HG02943 (cell line): Measurements from ENCODE around the gene MAST3.
"Not testable (repeated sequence)": the region's sequence is repeated elsewhere in the genome, so short reads cannot be mapped to it uniquely, and the experiment has no call there.

Experiments
- ATAC-seq: cut with Tn5 transposase; IDR thresholded peaks from one replicate; pipeline ENCODE4 v1.9.1; 2021; ENCODE audit warnings: mild to moderate bottlenecking, low read depth, moderate library complexity; ENCODE audit not compliant: unreplicated experiment

Gene MAST3

DNA sequence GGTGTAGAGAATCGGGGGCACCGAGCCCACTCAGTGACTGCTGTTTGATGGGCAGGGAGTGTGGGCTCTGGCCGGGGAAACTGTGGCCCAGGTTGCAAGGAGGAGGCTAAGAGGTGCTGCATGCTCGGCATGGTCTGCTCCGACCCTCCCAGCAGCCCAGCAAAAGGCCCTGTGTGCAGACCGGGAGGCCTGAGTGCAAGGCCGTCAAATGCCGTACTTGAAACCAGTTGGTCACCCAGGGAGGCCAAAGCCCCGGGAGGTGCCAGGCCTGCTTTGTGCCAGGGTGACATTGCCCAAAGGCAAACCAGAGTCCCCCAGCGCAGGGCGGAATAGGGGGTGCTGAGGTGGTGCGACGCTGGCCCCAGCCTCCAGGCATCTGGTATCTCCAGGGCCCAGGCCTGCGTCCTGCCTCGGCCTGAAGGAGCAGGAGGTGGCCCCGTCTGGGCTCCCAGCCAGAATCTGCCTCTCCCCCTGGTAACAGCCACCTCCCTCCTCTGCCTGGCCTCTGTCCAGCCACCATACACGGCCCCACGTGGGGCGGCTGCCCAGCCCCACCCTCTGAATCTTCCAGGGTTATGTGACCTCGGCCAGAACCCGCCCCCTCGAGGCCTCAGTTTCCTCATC, 59.4 kb downstream of the MAST3 start:
- ATAC-seq = no peak

DNA sequence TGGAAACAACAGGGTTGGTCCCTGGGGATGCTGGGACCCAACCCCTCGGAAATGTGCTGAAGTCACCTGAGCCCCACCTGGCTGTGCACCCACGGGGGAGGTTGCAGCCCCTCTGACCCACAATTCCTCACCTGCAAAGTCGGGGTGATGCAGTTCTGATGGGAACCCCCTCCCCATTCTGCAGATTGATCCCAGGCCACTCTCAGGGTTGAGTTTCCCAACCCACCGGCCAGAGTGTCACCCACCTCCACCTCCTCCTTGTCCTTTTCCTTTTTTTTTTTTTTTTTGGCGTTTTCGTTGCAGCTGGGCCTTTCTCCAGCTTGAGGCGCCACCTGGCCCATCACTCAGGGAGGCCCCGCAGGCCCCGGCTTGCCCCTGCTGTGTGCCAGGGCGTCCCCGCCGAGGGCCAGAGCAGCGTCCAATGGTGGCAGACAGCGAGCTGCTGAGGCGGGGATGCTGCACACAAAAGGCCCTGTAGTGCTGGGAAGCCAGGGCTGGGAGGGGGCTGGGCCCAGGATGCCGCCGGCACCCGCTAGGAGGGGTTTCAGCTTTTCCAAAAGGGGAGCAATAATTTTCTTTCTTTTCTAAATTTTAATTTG, 60.0 kb downstream of the MAST3 start:
- ATAC-seq = no peak

DNA sequence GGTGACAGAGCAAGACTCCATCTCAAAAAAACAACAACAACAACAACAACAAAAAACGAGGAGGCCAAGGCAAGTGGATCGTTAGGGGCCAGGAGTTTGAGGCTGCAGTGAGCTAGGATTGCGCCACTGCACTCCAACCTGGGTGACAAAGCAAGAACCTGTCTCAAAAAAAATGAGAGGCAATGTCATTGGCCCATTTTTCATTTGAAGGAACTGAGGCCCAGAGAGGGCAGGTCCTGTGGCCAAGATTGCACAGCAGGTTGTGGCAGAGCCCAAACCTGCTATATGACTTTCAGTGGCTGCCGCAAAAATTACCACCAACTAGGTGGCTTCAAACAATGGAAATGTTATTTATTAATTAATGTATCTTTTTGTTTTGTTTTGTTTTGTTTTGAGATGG, 60.9 kb downstream of the MAST3 start:
- ATAC-seq = no peak

DNA sequence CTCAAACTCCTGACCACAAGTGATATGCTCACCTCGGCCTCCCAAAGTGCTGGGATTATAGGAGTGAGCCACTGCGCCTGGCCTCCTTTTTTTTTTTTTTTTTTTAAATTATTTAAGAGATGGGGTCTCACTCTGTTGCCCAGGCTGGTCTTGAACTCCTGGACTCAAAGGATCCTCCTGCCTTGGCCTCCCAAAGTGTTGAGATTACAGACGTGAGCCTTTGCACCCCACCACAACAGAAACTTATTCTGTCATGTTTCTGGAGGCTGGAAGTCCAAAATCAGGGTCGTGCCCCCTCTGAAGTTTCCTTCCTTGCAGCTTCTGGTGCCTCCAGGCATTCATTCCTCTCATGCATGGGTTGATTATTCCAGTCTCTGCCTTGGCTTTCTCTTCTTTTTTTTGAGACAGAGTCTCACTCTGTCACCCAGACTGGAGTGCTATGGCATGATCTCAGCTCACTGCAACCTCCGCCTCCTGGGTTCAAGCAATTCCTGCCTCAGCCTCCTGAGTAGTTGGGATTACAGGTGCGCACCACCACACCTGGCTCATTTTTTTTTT, 61.6 kb downstream of the MAST3 start:
- not testable (repeated sequence) for ATAC-seq

DNA sequence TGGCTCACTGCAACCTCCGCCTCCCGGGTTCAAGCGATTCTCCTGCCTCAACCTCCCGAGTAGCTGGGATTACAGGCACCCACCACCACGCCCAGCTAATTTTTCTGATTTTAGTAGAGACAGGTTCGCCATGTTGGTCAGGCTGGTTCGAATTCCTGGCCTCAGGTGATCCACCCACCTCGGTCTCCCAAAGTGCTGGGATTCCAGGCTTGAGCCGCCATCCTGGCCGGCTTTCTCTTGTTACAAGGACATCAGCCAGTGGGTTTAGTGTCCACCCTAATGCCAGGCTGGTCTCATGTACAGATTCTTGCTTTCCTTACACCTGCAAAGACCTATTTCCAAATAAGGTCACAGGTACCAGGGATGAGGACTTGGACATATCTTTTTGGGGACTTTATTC, 62.2 kb downstream of the MAST3 start:
- ATAC-seq = no peak

DNA sequence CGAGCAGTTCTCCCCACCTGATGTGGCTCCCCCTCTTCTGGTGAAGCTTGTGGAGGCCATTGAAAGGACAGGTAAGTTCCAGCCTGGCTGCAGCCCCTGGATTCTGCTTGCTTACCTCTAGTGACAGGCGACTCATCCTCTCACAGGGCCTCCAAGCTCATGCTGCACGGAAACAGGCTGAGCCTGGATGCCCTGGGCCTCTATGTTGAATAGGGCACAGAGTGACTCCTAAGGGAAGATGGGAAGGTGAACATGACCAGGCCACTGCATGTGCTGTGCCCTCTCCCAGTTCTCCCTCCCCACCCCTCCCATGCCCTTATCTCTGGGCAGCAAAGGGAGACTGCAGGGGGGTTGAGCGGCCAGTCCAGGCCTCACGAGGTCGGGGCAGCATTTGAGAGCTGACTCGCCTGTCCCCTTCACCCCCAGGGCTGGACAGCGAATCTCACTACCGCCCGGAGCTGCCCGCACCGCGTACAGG, 63.0 kb downstream of the MAST3 start:
- ATAC-seq = no peak

DNA sequence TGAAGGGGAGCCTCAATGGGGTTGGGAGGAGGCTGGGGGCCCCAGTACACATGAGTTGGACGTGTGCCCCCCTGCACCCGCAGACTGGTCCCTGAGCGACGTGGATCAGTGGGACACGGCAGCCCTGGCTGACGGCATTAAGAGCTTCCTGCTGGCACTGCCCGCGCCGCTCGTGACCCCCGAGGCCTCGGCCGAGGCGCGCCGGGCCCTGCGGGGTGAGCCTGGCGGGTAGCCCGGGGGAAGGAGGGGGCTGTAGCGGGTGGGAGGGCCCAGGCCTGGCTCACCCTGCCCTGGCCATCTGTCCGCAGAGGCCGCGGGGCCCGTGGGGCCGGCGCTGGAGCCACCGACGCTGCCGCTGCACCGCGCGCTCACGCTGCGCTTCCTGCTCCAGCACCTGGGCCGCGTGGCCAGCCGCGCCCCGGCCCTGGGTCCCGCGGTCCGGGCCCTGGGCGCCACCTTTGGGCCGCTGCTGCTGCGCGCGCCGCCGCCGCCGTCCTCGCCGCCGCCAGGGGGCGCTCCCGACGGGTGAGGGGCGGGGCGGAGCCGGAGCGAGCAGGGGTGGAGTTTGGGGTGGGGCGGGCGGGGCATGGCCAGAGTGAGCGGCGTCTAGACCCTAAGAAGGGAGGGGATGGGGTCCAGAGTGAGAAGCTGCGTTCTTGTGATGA, 63.5 kb downstream of the MAST3 start:
- ATAC-seq = no peak

DNA sequence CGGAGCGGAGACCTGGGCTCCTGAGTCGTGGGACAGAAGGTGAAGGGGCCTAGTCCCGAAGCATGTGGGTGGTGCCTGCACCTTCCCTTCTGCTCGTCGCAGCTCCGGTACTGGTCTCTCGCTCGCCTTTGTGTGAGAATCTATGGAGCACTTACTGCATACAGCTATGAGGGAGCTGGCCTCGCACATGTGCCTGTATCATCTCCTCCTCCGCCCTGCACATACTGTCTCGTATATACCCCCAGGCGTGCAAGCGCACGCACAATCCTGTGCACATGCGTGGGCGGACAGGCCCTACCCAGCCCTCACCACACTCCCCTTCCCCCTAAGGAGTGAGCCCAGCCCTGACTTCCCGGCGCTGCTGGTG, 64.0 kb downstream of the MAST3 start:
- no peak for ATAC-seq

DNA sequence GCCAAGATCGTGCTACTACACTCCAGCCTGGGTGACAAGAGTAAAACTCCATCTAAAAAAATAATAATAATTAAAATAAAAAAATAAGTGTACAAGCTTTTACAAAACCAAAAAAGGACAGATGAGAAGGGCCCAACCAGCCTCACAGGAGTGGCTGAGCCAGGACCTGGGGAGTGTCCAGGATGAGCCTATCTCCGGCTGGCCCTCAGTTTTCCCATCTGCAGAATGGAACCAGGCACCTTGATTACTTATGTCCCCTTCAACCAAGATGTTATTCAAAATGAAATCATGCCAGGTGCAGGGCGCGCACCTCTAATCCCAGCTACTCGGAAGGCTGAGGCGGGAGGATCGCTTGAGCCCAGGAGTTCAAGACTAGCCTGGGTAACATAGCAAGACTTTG, 66.5 kb downstream of the MAST3 start:
- no peak for ATAC-seq

DNA sequence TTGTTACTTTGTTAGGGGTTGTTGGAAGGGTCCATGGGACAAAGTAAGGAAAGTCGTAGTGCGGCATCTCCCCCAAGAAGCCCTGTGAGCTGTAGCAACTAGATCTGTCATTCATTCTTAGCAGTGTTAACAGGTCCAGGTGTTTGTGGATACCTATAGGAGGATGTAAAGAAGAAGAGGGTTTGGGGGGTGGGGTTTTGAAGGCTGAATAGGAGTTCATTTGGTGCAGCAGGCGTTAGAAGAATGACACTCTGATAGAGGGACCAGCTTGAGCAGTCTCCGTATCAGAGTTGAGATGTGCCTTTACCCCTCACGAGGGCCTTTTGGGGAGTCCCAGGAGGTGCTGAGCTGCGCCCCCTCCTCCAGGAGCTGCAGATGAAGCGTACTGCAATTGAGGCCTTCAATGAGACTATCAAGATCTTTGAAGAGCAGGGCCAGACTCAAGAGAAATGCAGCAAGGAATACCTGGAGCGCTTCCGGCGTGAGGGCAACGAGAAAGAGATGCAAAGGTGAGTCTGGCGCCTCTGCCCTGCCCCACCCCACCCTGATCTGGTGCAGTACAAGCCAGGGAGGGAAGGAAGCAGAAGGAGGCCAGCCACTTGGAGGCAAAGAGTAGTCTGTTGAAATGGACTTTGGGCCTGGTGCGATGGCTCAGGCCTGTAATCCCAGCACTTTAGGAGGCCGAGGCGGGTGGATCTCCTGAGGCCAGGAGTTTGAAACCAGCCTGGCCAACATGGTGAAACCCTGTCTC, 68.4 kb downstream of the MAST3 start:
- no peak for ATAC-seq

DNA sequence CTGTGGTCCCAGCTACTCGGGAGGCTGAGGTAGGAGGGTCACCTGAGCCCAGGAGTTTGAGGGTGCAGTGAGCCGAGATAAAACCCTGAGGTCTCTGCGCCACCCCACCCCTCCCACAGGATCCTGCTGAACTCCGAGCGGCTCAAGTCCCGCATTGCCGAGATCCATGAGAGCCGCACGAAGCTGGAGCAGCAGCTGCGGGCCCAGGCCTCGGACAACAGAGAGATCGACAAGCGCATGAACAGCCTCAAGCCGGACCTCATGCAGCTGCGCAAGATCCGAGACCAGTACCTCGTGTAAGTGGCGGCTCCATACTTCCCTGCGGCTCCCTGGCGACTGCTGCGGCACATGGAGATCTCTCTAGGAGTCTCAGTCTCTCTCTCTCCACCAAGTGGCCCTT, 69.4 kb downstream of the MAST3 start:
- ATAC-seq = no peak

DNA sequence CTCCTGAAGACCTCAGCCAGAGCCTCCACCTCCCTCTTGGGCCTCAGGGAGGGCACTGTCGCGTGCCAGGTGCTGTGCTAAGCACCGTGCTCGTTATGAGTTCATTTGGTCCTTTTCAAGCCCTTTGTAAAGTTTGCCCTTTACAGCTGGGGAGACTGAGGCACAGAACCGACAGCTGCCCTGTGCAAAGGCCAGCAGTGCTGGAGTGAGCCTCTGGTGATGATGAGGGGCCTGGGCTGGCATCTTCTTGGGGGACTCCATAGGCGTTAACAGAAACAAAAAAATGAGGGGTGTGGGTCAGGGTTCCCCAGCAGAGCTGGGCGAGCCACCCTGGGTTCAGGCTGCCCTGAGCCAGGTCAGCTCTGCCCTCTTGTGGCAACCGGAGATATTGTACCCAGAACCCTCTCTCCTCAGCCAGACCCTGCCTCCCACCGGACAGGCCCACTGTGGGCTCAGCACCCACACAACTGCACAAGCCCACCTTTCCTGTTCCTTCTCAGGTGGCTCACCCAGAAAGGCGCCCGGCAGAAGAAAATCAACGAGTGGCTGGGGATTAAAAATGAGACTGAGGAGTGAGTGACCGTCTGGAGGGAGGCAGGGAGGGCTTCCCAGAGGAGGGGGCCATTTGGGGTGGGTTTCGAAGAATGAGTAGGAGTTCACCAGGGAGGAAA, 70.5 kb downstream of the MAST3 start:
- ATAC-seq = no peak

DNA sequence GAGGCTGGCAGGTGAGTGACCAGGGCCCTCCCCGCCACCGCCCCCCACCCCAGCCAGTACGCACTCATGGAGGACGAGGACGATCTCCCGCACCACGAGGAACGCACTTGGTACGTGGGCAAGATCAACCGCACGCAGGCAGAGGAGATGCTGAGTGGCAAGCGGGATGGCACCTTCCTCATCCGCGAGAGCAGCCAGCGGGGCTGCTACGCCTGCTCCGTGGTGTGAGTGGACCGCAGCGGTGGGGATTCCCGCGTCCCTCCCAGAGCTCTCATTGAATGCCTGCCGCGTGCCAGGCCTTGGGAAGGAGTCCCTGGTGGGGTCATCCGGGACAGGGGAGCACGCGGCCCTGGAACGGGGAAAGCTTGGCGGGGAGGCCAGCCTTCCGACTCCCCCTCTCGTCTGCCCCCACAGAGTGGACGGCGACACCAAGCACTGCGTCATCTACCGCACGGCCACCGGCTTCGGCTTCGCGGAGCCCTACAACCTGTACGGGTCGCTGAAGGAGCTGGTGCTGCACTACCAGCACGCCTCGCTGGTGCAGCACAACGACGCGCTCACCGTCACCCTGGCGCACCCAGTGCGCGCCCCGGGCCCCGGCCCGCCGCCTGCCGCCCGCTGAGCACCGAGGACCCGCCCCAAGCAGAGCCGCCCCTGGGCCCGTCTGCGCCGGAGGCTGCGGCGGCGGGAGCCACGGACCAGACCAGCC, 71.2 kb downstream of the MAST3 start:
- ATAC-seq = no peak

DNA sequence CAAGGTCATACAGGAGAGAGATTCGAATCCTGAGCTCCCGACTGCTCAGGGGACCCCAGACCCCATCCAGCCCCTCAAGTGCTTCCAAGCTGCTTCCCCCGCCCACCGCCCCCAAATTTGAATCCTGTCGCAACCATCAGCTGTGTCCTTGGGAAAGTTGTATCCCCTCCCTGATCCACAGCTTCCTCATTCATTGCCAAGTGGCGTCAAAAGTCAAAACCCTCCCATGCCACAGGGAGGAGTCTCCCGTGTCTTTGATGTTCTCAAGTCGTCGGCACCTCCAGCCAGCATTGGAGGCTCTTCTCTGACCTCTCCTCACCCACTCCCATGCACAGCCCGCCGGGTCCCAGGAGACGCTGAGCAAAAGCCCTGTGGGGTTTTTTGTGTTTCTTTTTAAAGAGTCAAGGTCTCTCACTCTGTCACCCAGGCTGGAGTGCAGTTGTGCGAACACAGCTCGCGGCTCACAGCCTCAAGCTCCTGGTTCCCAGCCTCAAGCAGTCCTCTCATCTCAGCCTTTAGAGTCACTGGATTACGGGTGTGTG, 73.2 kb downstream of the MAST3 start:
- ATAC-seq = no peak

DNA sequence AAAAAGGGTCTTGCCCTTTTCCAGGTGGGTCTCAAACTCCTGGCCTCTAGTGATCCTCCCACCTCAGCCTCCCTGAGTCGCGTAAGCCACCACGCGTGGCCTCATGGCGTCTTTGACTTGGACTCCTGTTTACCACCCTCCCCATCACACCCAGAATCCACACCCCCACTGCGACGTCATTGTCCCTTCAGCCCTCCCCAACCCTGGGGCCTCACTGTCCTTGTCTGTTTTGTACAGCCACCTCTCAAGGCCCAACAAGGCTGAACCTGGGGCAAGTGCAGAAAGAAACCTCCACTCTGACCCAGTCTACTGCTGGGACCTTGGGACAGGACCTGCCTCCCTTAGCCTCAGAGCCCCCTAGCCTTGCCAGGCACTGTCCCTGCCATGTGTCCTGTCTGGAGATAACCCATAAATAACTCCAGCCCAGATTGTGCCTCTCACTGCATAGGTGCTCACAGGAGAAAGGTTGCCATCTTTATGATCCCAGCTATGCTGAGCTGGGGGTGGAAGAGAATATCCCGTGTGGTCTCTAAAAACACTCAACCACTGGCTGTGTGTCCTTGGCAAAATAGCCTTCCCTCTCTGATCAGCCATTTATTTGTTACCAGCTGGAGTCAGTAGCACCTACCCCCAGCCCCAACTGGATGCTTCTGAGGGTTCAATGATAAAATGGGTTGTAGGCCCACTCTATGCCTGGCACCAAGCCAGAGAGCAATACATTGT, 74.2 kb downstream of the MAST3 start:
- no peak for ATAC-seq

DNA sequence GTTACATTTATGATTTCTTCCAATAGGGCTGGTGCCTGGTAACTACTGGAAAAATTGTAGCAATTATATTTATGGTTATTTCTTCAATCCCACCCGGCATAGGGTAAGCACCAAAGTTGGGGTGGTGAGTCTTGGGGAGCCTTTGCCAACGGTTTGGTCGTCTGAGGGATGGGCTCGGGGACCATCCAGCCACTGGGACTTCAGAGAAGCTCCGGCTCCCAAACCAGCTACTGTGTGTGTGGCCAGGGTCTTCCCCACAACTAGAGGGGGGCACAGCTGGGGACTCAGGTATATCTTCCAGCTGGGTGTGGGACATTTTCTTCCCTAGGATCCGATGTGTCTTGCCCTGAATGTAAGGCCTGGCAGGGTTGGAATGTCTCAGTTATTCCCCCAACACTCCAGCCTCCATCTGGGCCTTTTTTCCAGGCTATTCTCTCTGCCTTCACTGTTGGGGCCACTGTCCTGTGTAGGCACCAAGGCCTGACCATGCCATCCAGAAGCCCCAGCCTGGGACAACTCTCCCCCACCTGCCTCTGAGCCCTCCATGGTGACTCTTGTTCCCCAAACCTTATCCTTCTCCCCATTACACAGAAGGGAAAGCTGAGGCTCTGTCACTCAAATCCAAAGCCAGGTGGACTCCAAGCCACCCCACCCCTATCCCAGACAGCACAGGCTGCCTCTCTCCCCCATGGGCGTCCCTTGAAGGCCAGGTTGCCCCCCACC, 74.9 kb downstream of the MAST3 start:
- ATAC-seq = no peak

DNA sequence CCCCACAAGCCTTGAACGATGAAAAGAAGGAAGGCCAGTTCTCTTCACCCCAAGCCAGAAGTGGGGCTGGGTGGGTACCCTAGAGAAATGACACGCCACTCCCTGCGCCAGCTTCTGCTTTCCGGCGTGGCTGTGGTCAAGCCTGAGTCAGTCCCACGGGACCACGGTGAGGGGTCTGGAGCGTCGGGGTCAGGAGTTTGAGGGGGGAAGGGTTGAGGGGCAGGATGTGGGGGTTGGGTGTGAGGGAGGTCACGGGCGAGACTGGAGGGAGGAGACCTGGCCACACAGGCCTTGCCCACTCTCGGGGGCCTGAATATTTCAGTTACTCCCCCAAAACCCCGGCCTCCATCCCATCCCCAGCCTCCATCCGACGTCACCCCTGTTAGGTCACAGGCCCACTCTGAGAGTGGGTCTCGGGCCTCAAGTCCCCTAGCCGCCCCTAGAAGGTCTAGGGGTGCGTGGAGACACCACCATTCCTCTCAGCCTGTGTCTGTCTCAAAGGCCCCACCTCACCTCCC, 75.5 kb downstream of the MAST3 start:
- ATAC-seq = no peak
